ENCODE data around the gene CEMIP2.
"Not testable (repeated sequence)": the region's sequence is repeated elsewhere in the genome, so short reads cannot be mapped to it uniquely, and the experiment has no call there.

CEMIP2 gene

DNA sequence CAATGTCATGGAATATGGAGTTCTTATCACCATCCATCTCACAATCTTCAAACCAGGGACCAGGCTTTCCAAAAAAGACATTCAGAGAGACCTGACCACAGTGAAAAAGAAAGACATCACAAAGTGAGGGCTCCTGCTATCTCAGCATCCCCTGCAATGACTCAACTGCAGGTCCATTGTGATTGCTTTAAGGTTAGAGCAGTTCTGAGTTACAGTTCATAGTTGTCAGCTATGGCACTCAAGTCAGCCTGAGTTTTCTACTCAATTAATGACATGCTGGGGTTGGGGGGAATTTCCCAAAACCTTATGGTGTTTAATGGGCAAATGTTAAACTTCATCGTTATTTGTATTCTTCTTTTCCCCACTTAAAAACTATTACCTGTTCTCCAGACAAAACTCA, 58.9 kb downstream of the CEMIP2 start:
- no peak for DNase-seq

- no peak for DNase-seq
Measured at GRCh38 chr9:71706176-71706575, 62.1 kb downstream of the CEMIP2 start.

DNA sequence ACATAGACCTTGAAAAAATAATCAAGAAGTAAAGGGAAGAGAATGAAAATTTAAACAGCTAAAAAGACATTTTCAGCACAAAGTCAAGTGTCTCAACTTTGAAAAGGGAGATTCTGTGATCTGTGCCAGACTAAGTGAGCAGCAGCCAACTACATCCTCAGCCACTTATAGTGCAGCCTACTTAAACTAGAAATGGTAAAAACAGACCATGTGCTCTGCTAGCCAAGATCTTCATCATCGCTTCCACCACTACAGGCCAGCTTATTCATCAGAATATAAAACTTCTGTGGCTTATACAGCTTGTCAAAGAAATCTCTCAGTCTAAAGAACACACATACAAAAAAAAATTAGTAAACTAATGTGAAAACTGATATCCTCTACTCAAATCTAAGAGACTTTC, 63.5 kb downstream of the CEMIP2 start:
- DNase-seq: no peak

DNA sequence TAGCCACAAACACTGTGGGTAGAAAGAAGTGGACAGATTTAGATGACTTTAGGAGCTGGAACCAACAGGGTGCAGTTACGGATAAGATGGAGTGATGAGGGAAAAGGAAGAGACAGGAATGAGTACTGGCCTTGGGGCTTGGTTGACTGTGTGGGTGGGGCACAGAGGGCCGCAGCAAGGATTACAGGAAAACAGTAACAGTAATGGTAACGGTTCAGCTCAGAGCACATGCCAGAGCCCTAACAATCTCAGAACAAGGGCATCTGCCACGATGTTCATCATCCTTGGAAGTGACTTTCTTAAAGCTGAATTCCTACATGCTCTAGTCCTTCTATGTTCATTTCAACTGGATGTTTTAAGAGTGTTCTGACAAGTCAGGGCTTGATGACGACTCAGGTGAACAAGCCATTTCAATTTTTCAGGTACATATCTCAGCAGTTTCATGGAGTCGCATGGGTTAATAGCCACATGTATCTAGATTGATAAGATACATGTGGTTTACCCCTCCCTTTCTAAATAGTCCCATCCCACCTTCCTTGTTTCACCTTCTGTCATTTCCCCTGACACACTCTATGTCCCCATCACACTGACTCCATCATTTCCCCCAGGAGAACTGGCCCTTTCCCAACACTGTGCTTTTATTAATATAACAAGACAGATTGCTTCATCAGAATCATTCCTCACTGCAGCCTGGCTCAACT, 65.0 kb downstream of the CEMIP2 start:
- DNase-seq: no peak

DNA sequence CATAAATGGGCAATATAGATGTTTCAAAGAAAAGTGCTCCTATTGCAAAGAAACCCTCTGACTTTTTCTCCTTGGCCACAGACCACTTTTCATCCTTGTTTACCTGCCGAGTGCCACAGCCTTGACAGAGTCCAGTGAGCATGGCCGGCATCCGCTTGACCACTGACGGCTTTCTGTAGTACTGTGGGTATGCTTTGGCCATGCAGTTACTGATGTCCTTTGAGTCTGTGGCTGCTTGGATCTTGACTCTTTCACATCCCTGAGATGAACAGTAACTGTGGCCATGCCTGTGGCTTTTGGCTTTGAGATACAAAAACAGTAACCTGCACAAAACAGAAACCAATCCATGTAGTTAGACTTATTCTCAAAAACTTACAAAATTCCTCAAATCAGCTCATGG, 70.4 kb downstream of the CEMIP2 start:
- DNase-seq: no peak

GRCh38 chr9:71694332-71694731, 74.0 kb downstream of the CEMIP2 start:
- no peak for DNase-seq

DNA sequence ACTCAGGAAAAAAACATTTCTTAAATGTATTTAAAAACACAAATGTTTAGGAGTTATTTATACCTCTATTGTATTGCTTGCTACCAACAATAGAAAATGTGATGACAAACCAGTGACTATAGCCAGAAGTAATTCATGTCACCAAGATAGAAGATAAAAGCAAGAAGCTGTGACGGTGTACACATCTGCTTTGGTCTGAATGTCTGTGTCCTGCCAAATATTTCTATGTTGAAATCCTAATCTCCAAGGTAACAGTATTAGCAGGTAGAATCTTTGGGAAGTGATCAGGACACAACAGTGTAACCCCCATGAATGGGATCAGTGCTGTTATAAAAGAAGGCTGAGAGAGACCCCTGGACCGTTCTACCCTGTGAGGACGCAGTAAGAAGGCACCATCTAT, 74.7 kb downstream of the CEMIP2 start:
- no peak for DNase-seq

- no peak for DNase-seq
Measured at GRCh38 chr9:71692337-71692736, 76.0 kb downstream of the CEMIP2 start.

DNA sequence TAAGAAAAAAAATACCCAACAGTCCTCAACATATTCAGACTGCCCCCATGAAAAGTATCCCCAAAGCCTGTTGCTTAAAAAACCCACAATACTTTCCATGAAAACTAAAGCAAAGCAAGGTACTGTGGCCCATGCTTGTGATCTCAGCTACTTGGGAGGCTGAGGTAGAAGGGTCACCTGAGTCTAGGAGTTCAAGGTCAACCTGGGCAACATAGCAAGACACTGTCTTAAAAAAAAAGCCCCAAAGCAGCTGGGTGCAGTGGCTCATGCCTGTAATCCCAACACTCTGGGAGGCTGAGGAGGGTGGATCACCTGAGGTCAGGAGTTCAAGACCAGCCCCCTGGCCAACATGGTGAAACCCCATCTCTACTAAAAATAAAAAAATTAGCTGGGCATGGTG, 76.7 kb downstream of the CEMIP2 start:
- DNase-seq: not testable (repeated sequence)

- no peak for DNase-seq
Measured at GRCh38 chr9:71690689-71691435, 77.5 kb downstream of the CEMIP2 start.

DNA sequence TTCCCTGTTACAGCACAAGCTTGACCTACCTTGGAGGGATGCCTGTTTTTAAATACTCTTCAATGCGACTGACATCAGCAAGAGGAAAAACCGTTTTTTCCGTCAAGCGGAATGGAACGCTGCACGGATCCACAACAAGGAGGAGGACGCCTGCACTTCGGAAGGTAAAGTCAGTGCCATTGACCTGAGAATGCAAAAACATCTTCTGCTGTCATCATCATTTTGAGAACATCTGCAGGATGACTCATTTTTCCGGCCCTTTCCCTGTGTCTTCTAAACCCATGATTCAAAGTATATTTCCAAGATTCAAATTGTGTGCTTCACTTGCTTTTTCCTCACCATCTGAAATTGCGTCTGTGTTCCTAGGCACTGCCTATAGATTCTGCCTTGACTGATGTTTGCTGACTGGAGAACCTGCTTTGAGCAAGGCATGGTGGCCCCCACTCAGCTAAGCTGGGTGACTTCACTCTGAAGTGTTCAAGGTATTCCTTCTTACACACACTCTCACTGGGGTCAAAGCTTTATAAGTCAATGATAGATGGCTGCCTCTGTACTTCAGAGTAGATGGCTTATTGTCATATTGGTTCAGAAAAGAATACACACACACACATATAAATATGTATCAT, 78.1 kb downstream of the CEMIP2 start:
- no peak for DNase-seq

GRCh38 chr9:71687676-71688075, 80.6 kb downstream of the CEMIP2 start:
- DNase-seq: no peak

DNA sequence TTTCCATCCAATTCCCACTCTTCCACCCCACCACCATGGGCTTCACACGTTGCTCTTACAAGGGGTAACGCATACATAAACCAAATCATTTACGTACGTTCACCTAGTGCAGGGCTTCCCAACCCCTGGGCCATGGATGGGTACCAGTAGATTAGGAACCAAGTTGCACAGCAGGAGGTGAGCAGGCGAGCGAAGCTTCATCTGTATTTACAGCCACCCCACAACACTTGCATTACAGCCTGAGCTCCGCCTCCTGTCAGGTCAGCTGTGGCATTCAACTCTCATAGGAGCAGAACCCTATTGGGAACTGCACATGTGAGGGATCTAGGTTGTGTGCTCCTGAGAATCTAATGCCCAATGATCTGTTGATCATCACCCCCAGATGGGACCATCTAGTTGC, 82.3 kb downstream of the CEMIP2 start:
- DNase-seq: no peak

- DNase-seq: no peak
Measured at GRCh38 chr9:71685394-71685793, 82.9 kb downstream of the CEMIP2 start.

DNA sequence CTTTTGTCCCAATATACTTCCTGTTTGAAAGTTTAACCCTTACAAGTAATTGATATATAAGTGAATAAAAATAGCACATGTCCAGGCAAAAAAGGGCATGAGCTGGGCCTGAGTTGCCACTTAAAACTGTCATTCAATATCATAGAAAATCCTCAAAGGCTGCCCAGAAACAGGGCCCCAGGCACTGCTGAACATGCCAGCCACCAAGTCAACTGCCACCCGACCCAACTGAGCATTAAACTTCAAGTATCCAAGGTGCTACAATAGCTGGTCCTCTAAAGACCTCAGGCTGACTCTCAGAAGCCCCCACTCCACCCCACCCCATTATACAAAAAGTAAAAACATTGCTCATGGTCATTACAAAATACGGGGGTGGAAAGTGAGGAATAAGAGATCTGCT, 83.7 kb downstream of the CEMIP2 start:
- no peak for DNase-seq

DNA sequence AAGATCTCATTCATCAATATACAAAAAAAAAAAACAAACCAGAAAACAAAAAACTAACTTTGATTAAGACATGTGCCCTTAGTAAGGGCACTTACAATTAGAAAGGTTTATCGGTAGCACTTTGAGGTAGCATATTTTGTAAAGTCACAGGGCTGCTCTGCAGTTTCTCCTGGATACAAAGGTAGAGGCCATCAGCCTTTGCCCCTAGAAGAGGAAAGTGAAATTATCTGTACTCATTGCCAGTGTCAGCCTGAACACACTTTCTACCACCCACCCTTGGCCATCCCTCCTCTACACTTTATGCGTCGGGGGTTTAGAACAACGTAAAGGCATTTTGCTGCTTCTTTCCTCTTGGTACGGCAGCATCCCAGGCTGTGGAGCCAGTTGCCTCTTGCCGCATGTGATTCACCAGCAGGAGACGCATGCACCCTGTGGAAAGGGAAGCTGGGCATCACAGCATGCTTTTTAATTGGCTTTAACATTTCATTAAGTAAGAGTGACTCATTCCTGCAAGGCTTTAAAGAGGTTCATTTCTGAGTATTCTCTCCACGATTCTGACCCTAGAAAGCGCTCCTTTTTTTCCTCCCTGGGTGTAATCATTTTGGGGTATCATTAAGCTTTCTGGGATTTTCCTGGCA, 84.6 kb downstream of the CEMIP2 start:
- no peak for DNase-seq

GRCh38 chr9:71681708-71682272, 86.5 kb downstream of the CEMIP2 start:
- no peak for DNase-seq

GRCh38 chr9:71681104-71681707, 87.1 kb downstream of the CEMIP2 start:
- no peak for DNase-seq

- no peak for DNase-seq
Measured at GRCh38 chr9:71680189-71680980, 87.9 kb downstream of the CEMIP2 start.

- DNase-seq: no peak
Measured at GRCh38 chr9:71678999-71679398, 89.3 kb downstream of the CEMIP2 start.

DNA sequence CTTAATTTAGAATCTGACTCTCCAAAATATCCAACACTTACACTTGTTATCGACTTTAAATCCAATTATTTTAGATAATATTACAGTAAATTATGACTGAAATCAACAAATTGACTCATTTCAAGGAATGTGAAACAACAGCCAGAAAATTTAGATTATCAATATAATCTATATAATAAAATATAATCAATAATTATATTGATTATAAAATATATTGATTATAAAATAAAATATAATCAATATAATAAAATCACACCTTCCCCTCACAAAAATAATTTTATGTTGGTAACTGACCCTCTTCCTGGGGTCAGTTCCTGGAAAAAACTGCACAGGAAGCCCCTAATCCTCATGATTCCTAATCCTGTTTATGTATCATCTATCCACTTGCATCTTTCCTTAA, 91.1 kb downstream of the CEMIP2 start:
- no peak for DNase-seq

DNA sequence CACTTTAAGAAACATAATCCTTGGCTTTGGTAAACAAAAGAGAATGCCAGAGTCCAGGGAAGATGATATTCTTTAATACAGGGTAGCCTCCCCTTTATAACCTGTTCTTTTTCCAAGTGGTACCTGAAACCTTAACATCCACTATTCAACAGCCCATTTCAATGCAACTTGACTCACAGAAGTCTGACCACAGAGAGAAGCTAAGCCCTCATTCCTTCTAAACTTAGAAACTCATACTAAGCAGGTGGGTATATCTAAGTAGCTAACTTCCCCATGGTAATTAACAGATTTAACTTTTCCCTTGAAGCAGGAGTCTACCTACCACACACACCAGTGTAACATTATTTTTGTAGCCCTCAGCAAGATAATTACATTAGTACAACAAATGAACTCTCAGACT, 91.9 kb downstream of the CEMIP2 start:
- no peak for DNase-seq

Data from activated naive CD4-positive, alpha-beta T cell (primary cell).